ENCODE results near the gene ZCCHC8.
"Not testable (repeated sequence)": the region's sequence is repeated elsewhere in the genome, so short reads cannot be mapped to it uniquely, and the experiment has no call there.

ZCCHC8 gene

GRCh38 chr12:122513660-122514059, 12.9 kb upstream of the ZCCHC8 start:
- Histone ChIP-seq H3K9me3 (replicated peaks in 1 of 2; ENCODE audit: control insufficient read depth in 2 of 2, insufficient read depth in 1 of 2, low read depth in 1 of 2, low read length in 2 of 2) (no peaks in the 10 kb centered on the region), H3K36me3 (replicated peaks in 1 of 2; ENCODE audit: control insufficient read depth in 2 of 2, insufficient read depth in 2 of 2, low read length in 2 of 2) (peaks cover 49 to 99% of the 10 kb centered on the region in 2 donors), H3K27ac (replicated peaks; ENCODE audit: low read length) (no peak overlapping the region), H3K27me3 (ENCODE audit: control insufficient read depth in 3 of 3, insufficient read depth in 3 of 3, low read depth in 1 of 3, low read length in 3 of 3) (no peaks in the 10 kb centered on the region), H3K14ac (ENCODE audit: low read length) (no peak overlapping the region), H3K18ac (ENCODE audit: low read length) (no peak overlapping the region), H2BK15ac (ENCODE audit: low read length) (no peak overlapping the region), H4K8ac (ENCODE audit: low read depth, low read length) (no peak overlapping the region), H3K79me1 (ENCODE audit: low read depth, low read length) (peaks cover 7% of the 10 kb centered on the region), H3K4me1 (ENCODE audit: control insufficient read depth in 2 of 2, insufficient read depth in 1 of 2, low read depth in 1 of 2, low read length in 2 of 2) (no peaks in the 10 kb centered on the region), H2BK12ac (ENCODE audit: low read length) (no peak overlapping the region), H2BK5ac (ENCODE audit: low read length) (no peak overlapping the region), H2AFZ (ENCODE audit: low read length) (no peak overlapping the region), H4K91ac (ENCODE audit: low read depth, low read length, poor library complexity) (no peak overlapping the region), H2BK120ac (ENCODE audit: low read depth, low read length) (no peak overlapping the region), H3K4ac (ENCODE audit: low read length) (no peak overlapping the region), H3K4me3 (ENCODE audit: low read length in 2 of 2) (no peak overlapping the region), H2AK5ac (ENCODE audit: low read depth, low read length) (no peak overlapping the region), H3K23ac (ENCODE audit: low read depth, low read length, poor library complexity) (peak overlapping the region; percentile 55), H3K4me2 (ENCODE audit: insufficient read depth, low read length, poor library complexity, severe bottlenecking) (no peak overlapping the region), H3K9ac (ENCODE audit: low read depth, low read length, poor library complexity) (no peak overlapping the region)
- DNase-seq (ENCODE audit: low spot score), result no peak
- no CpG with 5 or more reads among the region's 4 CpGs for WGBS, 2 donors (ENCODE audit: extremely low coverage in 2 of 2, insufficient read length in 2 of 2, insufficient replicate concordance in 1 of 2)

- H3K27ac ChIP-seq (replicated peaks; ENCODE audit: low read length); H2AK5ac ChIP-seq (ENCODE audit: low read depth, low read length); H2BK5ac ChIP-seq (ENCODE audit: low read length); H3K9me3 ChIP-seq (replicated peaks in 1 of 2; ENCODE audit: control insufficient read depth in 2 of 2, insufficient read depth in 1 of 2, low read depth in 1 of 2, low read length in 2 of 2); DNase-seq (ENCODE audit: low spot score); H3K4ac ChIP-seq (ENCODE audit: low read length); H3K4me2 ChIP-seq (ENCODE audit: insufficient read depth, low read length, poor library complexity, severe bottlenecking); H2AFZ ChIP-seq (ENCODE audit: low read length); H3K23ac ChIP-seq (ENCODE audit: low read depth, low read length, poor library complexity); H3K79me1 ChIP-seq (ENCODE audit: low read depth, low read length); H4K91ac ChIP-seq (ENCODE audit: low read depth, low read length, poor library complexity); H3K27me3 ChIP-seq (ENCODE audit: control insufficient read depth in 3 of 3, insufficient read depth in 3 of 3, low read depth in 1 of 3, low read length in 3 of 3); H2BK12ac ChIP-seq (ENCODE audit: low read length); H2BK15ac ChIP-seq (ENCODE audit: low read length); H3K14ac ChIP-seq (ENCODE audit: low read length); H4K8ac ChIP-seq (ENCODE audit: low read depth, low read length); H3K4me1 ChIP-seq (ENCODE audit: control insufficient read depth in 2 of 2, insufficient read depth in 1 of 2, low read depth in 1 of 2, low read length in 2 of 2); H2BK120ac ChIP-seq (ENCODE audit: low read depth, low read length); H3K9ac ChIP-seq (ENCODE audit: low read depth, low read length, poor library complexity); H3K4me3 ChIP-seq (ENCODE audit: low read length in 2 of 2); H3K18ac ChIP-seq (ENCODE audit: low read length): not testable (repeated sequence)
- peaks cover 51 to 100% of the 10 kb centered on the region in 2 donors for H3K36me3 ChIP-seq (replicated peaks in 1 of 2; ENCODE audit: control insufficient read depth in 2 of 2, insufficient read depth in 2 of 2, low read length in 2 of 2)
- no CpG with 5 or more reads among the region's 3 CpGs for WGBS, 2 donors (ENCODE audit: extremely low coverage in 2 of 2, insufficient read length in 2 of 2, insufficient replicate concordance in 1 of 2)
These were observed 12.3 kb upstream of the ZCCHC8 start for GRCh38 chr12:122513028-122513427.

GRCh38 chr12:122508163-122508562, 7.4 kb upstream of the ZCCHC8 start:
- H3K27ac ChIP-seq (replicated peaks; ENCODE audit: low read length), result no peak overlapping the region
- no peak overlapping the region for H3K4ac ChIP-seq (ENCODE audit: low read length)
- DNase-seq (ENCODE audit: low spot score), result no peak
- no peak overlapping the region for H3K18ac ChIP-seq (ENCODE audit: low read length)
- no peak overlapping the region for H2AK5ac ChIP-seq (ENCODE audit: low read depth, low read length)
- no peak overlapping the region for H3K23ac ChIP-seq (ENCODE audit: low read depth, low read length, poor library complexity)
- H3K9me3 ChIP-seq (replicated peaks in 1 of 2; ENCODE audit: control insufficient read depth in 2 of 2, insufficient read depth in 1 of 2, low read depth in 1 of 2, low read length in 2 of 2), result no peaks in the 10 kb centered on the region
- no peaks in the 10 kb centered on the region for H3K4me1 ChIP-seq (ENCODE audit: control insufficient read depth in 2 of 2, insufficient read depth in 1 of 2, low read depth in 1 of 2, low read length in 2 of 2)
- H4K8ac ChIP-seq (ENCODE audit: low read depth, low read length), result no peak overlapping the region
- no peaks in the 10 kb centered on the region for H3K27me3 ChIP-seq (ENCODE audit: control insufficient read depth in 3 of 3, insufficient read depth in 3 of 3, low read depth in 1 of 3, low read length in 3 of 3)
- H2BK12ac ChIP-seq (ENCODE audit: low read length), result no peak overlapping the region
- no peak overlapping the region for H3K4me3 ChIP-seq (ENCODE audit: low read length in 2 of 2)
- no peak overlapping the region for H3K14ac ChIP-seq (ENCODE audit: low read length)
- no peak overlapping the region for H4K91ac ChIP-seq (ENCODE audit: low read depth, low read length, poor library complexity)
- H2BK5ac ChIP-seq (ENCODE audit: low read length), result no peak overlapping the region
- WGBS, 2 donors (ENCODE audit: extremely low coverage in 2 of 2, insufficient read length in 2 of 2, insufficient replicate concordance in 1 of 2), result no CpG with 5 or more reads among the region's 5 CpGs
- H2AFZ ChIP-seq (ENCODE audit: low read length), result no peak overlapping the region
- peaks cover 5% of the 10 kb centered on the region for H3K79me1 ChIP-seq (ENCODE audit: low read depth, low read length)
- no peak overlapping the region for H2BK15ac ChIP-seq (ENCODE audit: low read length)
- H3K4me2 ChIP-seq (ENCODE audit: insufficient read depth, low read length, poor library complexity, severe bottlenecking), result no peak overlapping the region
- peaks cover 52 to 100% of the 10 kb centered on the region in 2 donors for H3K36me3 ChIP-seq (replicated peaks in 1 of 2; ENCODE audit: control insufficient read depth in 2 of 2, insufficient read depth in 2 of 2, low read length in 2 of 2)
- H2BK120ac ChIP-seq (ENCODE audit: low read depth, low read length), result no peak overlapping the region
- no peak overlapping the region for H3K9ac ChIP-seq (ENCODE audit: low read depth, low read length, poor library complexity)

- Histone ChIP-seq H3K4me1 (ENCODE audit: control insufficient read depth in 2 of 2, insufficient read depth in 1 of 2, low read depth in 1 of 2, low read length in 2 of 2) (peaks cover 0 to under 1% of the 10 kb centered on the region in 2 donors), H2BK15ac (ENCODE audit: low read length) (no peak overlapping the region), H3K4me3 (ENCODE audit: low read length in 2 of 2) (no peak overlapping the region), H3K79me1 (ENCODE audit: low read depth, low read length) (peaks cover 5% of the 10 kb centered on the region), H2BK120ac (ENCODE audit: low read depth, low read length) (no peak overlapping the region), H2AFZ (ENCODE audit: low read length) (no peak overlapping the region), H3K23ac (ENCODE audit: low read depth, low read length, poor library complexity) (no peak overlapping the region), H2AK5ac (ENCODE audit: low read depth, low read length) (no peak overlapping the region), H3K36me3 (replicated peaks in 1 of 2; ENCODE audit: control insufficient read depth in 2 of 2, insufficient read depth in 2 of 2, low read length in 2 of 2) (peaks cover 47 to 93% of the 10 kb centered on the region in 2 donors), H4K91ac (ENCODE audit: low read depth, low read length, poor library complexity) (no peak overlapping the region), H3K9ac (ENCODE audit: low read depth, low read length, poor library complexity) (no peak overlapping the region), H4K8ac (ENCODE audit: low read depth, low read length) (no peak overlapping the region), H3K27ac (replicated peaks; ENCODE audit: low read length) (no peak overlapping the region), H2BK5ac (ENCODE audit: low read length) (no peak overlapping the region), H3K14ac (ENCODE audit: low read length) (no peak overlapping the region), H3K27me3 (ENCODE audit: control insufficient read depth in 3 of 3, insufficient read depth in 3 of 3, low read depth in 1 of 3, low read length in 3 of 3) (no peaks in the 10 kb centered on the region), H3K4me2 (ENCODE audit: insufficient read depth, low read length, poor library complexity, severe bottlenecking) (no peak overlapping the region), H3K18ac (ENCODE audit: low read length) (no peak overlapping the region), H3K4ac (ENCODE audit: low read length) (no peak overlapping the region), H2BK12ac (ENCODE audit: low read length) (no peak overlapping the region), H3K9me3 (replicated peaks in 1 of 2; ENCODE audit: control insufficient read depth in 2 of 2, insufficient read depth in 1 of 2, low read depth in 1 of 2, low read length in 2 of 2) (no peaks in the 10 kb centered on the region)
- DNase-seq (ENCODE audit: low spot score), result no peak
- WGBS, 2 donors (ENCODE audit: extremely low coverage in 2 of 2, insufficient read length in 2 of 2, insufficient replicate concordance in 1 of 2), result no CpG with 5 or more reads among the region's 5 CpGs
These were observed 5.7 kb upstream of the ZCCHC8 start for GRCh38 chr12:122506393-122506938.
